HG03521 (cell line): ENCODE data around the gene ABHD16A.

Experiments
- ATAC-seq: cut with Tn5 transposase; IDR thresholded peaks from one replicate; pipeline ENCODE4 v1.9.1; 2021; ENCODE audit warnings: mild to moderate bottlenecking, moderate library complexity; ENCODE audit not compliant: unreplicated experiment

The ABHD16A gene

GRCh38 chr6:31690231-31691077, 12.7 kb downstream of the ABHD16A start:
- ATAC-seq, result no peak

GRCh38 chr6:31689249-31690110, 13.6 kb downstream of the ABHD16A start:
- ATAC-seq, result no peak

- ATAC-seq, result no peak
Measured at GRCh38 chr6:31687860-31688693, 15.0 kb downstream of the ABHD16A start.

- no peak for ATAC-seq
Measured at GRCh38 chr6:31687321-31687720, 15.8 kb downstream of the ABHD16A start.

GRCh38 chr6:31686483-31686882, 16.6 kb downstream of the ABHD16A start:
- no peak for ATAC-seq

- no peak for ATAC-seq
Measured at GRCh38 chr6:31683591-31683990, 19.5 kb downstream of the ABHD16A start.

- no peak for ATAC-seq
Measured at GRCh38 chr6:31681135-31681671, 21.9 kb downstream of the ABHD16A start.

- ATAC-seq, result no peak
Measured at GRCh38 chr6:31680226-31681134, 22.6 kb downstream of the ABHD16A start, which contains the start of gene LY6G5C. Gene LY6G5C (minus strand): TSS chr6:31681067. CDS start chr6:31680373, 694 bp downstream.

GRCh38 chr6:31677955-31678354, 25.2 kb downstream of the ABHD16A start:
- ATAC-seq, result no peak

GRCh38 chr6:31676904-31677303, 26.2 kb downstream of the ABHD16A start:
- ATAC-seq, result no peak

GRCh38 chr6:31676322-31676903, 26.7 kb downstream of the ABHD16A start:
- ATAC-seq, result no peak

- no peak for ATAC-seq
Measured at GRCh38 chr6:31669676-31670075, 33.4 kb downstream of the ABHD16A start, which contains the start of gene LY6G5B. Gene LY6G5B (plus strand): TSS chr6:31669976. CDS start chr6:31670951, 975 bp downstream.

GRCh38 chr6:31666337-31666965, 36.7 kb downstream of the ABHD16A start:
- no peak for ATAC-seq

- peak; percentile 73 for ATAC-seq
Measured at GRCh38 chr6:31665501-31666336, 37.4 kb downstream of the ABHD16A start, which contains the start of gene CSNK2B. Gene CSNK2B (plus strand): TSS chr6:31666080. CDS start chr6:31666832, 752 bp downstream.

- ATAC-seq, result peak; percentile 28
Measured at GRCh38 chr6:31664790-31665500, 38.2 kb downstream of the ABHD16A start, which contains the start of gene GPANK1. Gene GPANK1 (minus strand): TSS chr6:31664997. CDS start chr6:31664478, 519 bp downstream.

- no peak for ATAC-seq
Measured at GRCh38 chr6:31663961-31664789, 38.9 kb downstream of the ABHD16A start.
